ENCODE data around the gene FAM83G.

Gene FAM83G

GRCh38 chr17:18995220-18995619, 9.3 kb downstream of the FAM83G start:
- in situ Hi-C loops (cut with MboI; ENCODE audit: low pct_unique_long_range_greater_than_20kb, low sequenced_read_pairs) = no loop called here
- DNase-seq = no peak

GRCh38 chr17:18994631-18995030, 9.9 kb downstream of the FAM83G start:
- in situ Hi-C loops (cut with MboI; ENCODE audit: low pct_unique_long_range_greater_than_20kb, low sequenced_read_pairs) = no loop called here
- DNase-seq = no peak

GRCh38 chr17:18993905-18994526, 10.5 kb downstream of the FAM83G start:
- in situ Hi-C loops (cut with MboI; ENCODE audit: low pct_unique_long_range_greater_than_20kb, low sequenced_read_pairs) = no loop called here
- no peak for DNase-seq

GRCh38 chr17:18992454-18993130, 12.0 kb downstream of the FAM83G start:
- in situ Hi-C loops (cut with MboI; ENCODE audit: low pct_unique_long_range_greater_than_20kb, low sequenced_read_pairs) = no loop called here
- peak; percentile 80 for DNase-seq

- no peak for DNase-seq
- in situ Hi-C loops (cut with MboI; ENCODE audit: low pct_unique_long_range_greater_than_20kb, low sequenced_read_pairs) = no loop called here
Measured at GRCh38 chr17:18991531-18992315, 12.8 kb downstream of the FAM83G start.

- no peak for DNase-seq
- in situ Hi-C loops (cut with MboI; ENCODE audit: low pct_unique_long_range_greater_than_20kb, low sequenced_read_pairs) = no loop called here
Measured at GRCh38 chr17:18990331-18990730, 14.2 kb downstream of the FAM83G start.

GRCh38 chr17:18988546-18989173, 15.9 kb downstream of the FAM83G start:
- in situ Hi-C loops (cut with MboI; ENCODE audit: low pct_unique_long_range_greater_than_20kb, low sequenced_read_pairs) = no loop called here
- no peak for DNase-seq

GRCh38 chr17:18987862-18988545, 16.6 kb downstream of the FAM83G start:
- in situ Hi-C loops (cut with MboI; ENCODE audit: low pct_unique_long_range_greater_than_20kb, low sequenced_read_pairs) = no loop called here
- DNase-seq = no peak

- in situ Hi-C loops (cut with MboI; ENCODE audit: low pct_unique_long_range_greater_than_20kb, low sequenced_read_pairs) = no loop called here
Measured at GRCh38 chr17:18987230-18987610, 17.3 kb downstream of the FAM83G start.

GRCh38 chr17:18986541-18987229, 17.9 kb downstream of the FAM83G start:
- DNase-seq = no peak
- in situ Hi-C loops (cut with MboI; ENCODE audit: low pct_unique_long_range_greater_than_20kb, low sequenced_read_pairs) = no loop called here

More at GRCh38 chr17:18987230-18987610, 17.3 kb downstream of the FAM83G start:
- no peak for DNase-seq

GRCh38 chr17:18985475-18985874, 19.1 kb downstream of the FAM83G start:
- DNase-seq = no peak
- in situ Hi-C loops (cut with MboI; ENCODE audit: low pct_unique_long_range_greater_than_20kb, low sequenced_read_pairs) = no loop called here

- in situ Hi-C loops (cut with MboI; ENCODE audit: low pct_unique_long_range_greater_than_20kb, low sequenced_read_pairs) = no loop called here
- DNase-seq = no peak
Measured at GRCh38 chr17:18984273-18985114, 20.1 kb downstream of the FAM83G start.

GRCh38 chr17:18981642-18982424, 22.7 kb downstream of the FAM83G start:
- in situ Hi-C loops (cut with MboI; ENCODE audit: low pct_unique_long_range_greater_than_20kb, low sequenced_read_pairs) = no loop called here
- DNase-seq = no peak

- in situ Hi-C loops (cut with MboI; ENCODE audit: low pct_unique_long_range_greater_than_20kb, low sequenced_read_pairs) = no loop called here
- DNase-seq = no peak
Measured at GRCh38 chr17:18981335-18981641, 23.3 kb downstream of the FAM83G start.

GRCh38 chr17:18980682-18981334, 23.8 kb downstream of the FAM83G start:
- no peak for DNase-seq
- in situ Hi-C loops (cut with MboI; ENCODE audit: low pct_unique_long_range_greater_than_20kb, low sequenced_read_pairs) = no loop called here

- in situ Hi-C loops (cut with MboI; ENCODE audit: low pct_unique_long_range_greater_than_20kb, low sequenced_read_pairs) = no loop called here
- no peak for DNase-seq
Measured at GRCh38 chr17:18978655-18979054, 25.9 kb downstream of the FAM83G start.

- in situ Hi-C loops (cut with MboI; ENCODE audit: low pct_unique_long_range_greater_than_20kb, low sequenced_read_pairs) = no loop called here
- DNase-seq = no peak
Measured at GRCh38 chr17:18978050-18978449, 26.5 kb downstream of the FAM83G start.
